Transverse colon (tissue), 4 donors: Measurements from ENCODE around the gene ME1.

Source experiments
- POLR2A ChIP-seq: fragments of 450-650 bp; IDR thresholded peaks from one replicate; pipeline ENCODE4 v1.6.1; 2016; ENCODE audit warnings: antibody characterized with exemption, mild to moderate bottlenecking, moderate library complexity
- POLR2AphosphoS5 ChIP-seq, 3 donors: sonication (generic); formaldehyde crosslinking; IDR thresholded peaks; one replicate each; pipeline ENCODE4 v1.6.1; 2016; ENCODE audit warnings: antibody characterized with exemption in 3 of 3
- TF ChIP-seq, protein P1 (sequence below), 5 experiments: fragments of 200-600 bp in 3 of 5; fragments of 450-650 bp in 2 of 5; sonication (generic) in 3 of 5; IDR thresholded peaks; 1 replicate in 2 of 5; 2 replicates in 3 of 5; pipeline ENCODE4 v1.5.1; 2016 to 2017; ENCODE audit warnings: antibody characterized with exemption in 5 of 5, inconsistent platforms in 3 of 5, mild to moderate bottlenecking in 2 of 5, moderate library complexity in 1 of 5

DNA sequence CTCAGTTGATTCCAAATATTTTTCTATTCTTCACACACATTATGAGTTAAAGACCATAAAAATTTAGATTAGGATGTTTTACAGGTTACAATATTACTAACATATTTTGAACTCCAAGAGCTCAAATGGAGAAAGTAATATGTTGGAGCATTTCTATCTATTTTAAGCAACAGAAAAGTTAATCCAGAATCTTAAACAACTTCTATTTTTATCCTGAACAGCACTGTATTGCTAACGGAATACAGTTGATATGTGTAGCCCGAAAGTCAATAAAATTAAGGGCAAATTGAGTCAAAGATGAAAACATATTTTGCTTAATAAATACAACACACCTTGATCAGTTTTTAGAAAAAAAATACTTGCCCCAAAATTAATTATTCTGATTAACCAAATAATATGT lies 97.4 kb downstream of the ME1 start:
- TF ChIP-seq, protein P1, sequence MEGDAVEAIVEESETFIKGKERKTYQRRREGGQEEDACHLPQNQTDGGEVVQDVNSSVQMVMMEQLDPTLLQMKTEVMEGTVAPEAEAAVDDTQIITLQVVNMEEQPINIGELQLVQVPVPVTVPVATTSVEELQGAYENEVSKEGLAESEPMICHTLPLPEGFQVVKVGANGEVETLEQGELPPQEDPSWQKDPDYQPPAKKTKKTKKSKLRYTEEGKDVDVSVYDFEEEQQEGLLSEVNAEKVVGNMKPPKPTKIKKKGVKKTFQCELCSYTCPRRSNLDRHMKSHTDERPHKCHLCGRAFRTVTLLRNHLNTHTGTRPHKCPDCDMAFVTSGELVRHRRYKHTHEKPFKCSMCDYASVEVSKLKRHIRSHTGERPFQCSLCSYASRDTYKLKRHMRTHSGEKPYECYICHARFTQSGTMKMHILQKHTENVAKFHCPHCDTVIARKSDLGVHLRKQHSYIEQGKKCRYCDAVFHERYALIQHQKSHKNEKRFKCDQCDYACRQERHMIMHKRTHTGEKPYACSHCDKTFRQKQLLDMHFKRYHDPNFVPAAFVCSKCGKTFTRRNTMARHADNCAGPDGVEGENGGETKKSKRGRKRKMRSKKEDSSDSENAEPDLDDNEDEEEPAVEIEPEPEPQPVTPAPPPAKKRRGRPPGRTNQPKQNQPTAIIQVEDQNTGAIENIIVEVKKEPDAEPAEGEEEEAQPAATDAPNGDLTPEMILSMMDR (IDR thresholded peaks at IDR 0.05) = no peak
- no peak for TF ChIP-seq POLR2AphosphoS5 (IDR thresholded peaks at IDR 0.05)
- TF ChIP-seq POLR2A = no peak
